ENCODE data around the gene SH3PXD2A.

- TF ChIP-seq POLR2AphosphoS5 (IDR thresholded peaks at IDR 0.05; ENCODE audit: control insufficient read depth, insufficient read depth, low read depth, low read length) = no peak
- TF ChIP-seq BMI1 (IDR thresholded peaks at IDR 0.05; ENCODE audit: low read length) = no peak
- no peak for TF ChIP-seq RAD51 (IDR thresholded peaks at IDR 0.05; ENCODE audit: borderline replicate concordance, low read depth)
- TF ChIP-seq SIRT6 (IDR thresholded peaks at IDR 0.05; ENCODE audit: low read depth, low read length) = no peak
- TF ChIP-seq EZH2 (IDR thresholded peaks at IDR 0.05; ENCODE audit: borderline replicate concordance, low read depth, low read length) = no peak
- no peak for TF ChIP-seq FOXA3 (CRISPR knock-in tag; conservative IDR thresholded peaks at IDR 0.05 in 1 of 2, IDR thresholded peaks at IDR 0.05 in 1 of 2)
- no peak for TF ChIP-seq ZKSCAN3 (CRISPR knock-in tag; IDR thresholded peaks at IDR 0.05)
- no peak for TF ChIP-seq ZNF431 (CRISPR knock-in tag; IDR thresholded peaks at IDR 0.05)
- no peak for TF ChIP-seq ETS1 (conservative IDR thresholded peaks at IDR 0.05; ENCODE audit: control insufficient read depth, low read depth, low read length)
- TF ChIP-seq JUND (IDR thresholded peaks at IDR 0.05; ENCODE audit: borderline replicate concordance, low read depth, low read length) = no peak
- TF ChIP-seq JUND (tag; IDR thresholded peaks at IDR 0.05; ENCODE audit: borderline replicate concordance, low read depth, low read length) = no peak
- no peak for TF ChIP-seq CTCF (IDR thresholded peaks at IDR 0.05 in 2 of 3, conservative IDR thresholded peaks at IDR 0.05 in 1 of 3; ENCODE audit: insufficient read depth in 2 of 3, low read depth in 1 of 3, low read length in 3 of 3)
These were observed 164.1 kb downstream of the SH3PXD2A start for GRCh38 chr10:103691267-103691666.

Data from K562 (cell line).